Measurements from ENCODE around the gene SEL1L3. TPM values are rescaled to one million over a fixed set of nuclear protein-coding genes. Genes with fewer than 3 reads are reported as not detected.

Gene SEL1L3
- total RNA-seq, 1 donor from 2014 or later: 14.4 TPM

DNA sequence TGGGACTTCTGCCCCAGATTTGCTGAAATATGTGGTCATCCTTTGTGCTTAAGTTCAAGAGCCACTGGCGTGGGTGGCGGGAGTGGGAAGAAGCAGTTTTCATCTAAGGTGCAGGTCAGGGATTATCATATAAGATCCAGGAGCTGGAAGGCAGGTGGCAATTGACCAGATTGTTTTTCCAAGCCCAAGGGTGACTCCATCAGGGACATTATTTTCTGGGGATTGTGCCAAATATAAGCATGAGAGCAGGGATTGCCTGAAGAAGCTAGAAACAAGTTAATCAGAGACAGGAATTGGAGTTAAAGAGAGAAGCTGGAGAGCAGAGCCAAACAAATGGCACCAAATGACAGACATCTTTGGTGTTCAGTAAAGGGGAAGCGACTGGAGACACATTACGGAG, 19.4 kb upstream of the SEL1L3 start:
- Mint-ChIP-seq H3K4me1 (peaks cover 13% of the 10 kb centered on the region), H3K9me3 (peaks cover 3% of the 10 kb centered on the region), H3K27ac (no peak overlapping the region), H3K27me3 (ENCODE audit: low read depth) (no peaks in the 10 kb centered on the region), H3K4me3 (no peak overlapping the region), H3K36me3 (no peaks in the 10 kb centered on the region)
- no peak for TF ChIP-seq CTCF (IDR thresholded peaks at IDR 0.05; ENCODE audit: unreplicated experiment)
- no peak for DNase-seq (ENCODE audit: low spot score in 2 of 2, unreplicated experiment in 2 of 2)

DNA sequence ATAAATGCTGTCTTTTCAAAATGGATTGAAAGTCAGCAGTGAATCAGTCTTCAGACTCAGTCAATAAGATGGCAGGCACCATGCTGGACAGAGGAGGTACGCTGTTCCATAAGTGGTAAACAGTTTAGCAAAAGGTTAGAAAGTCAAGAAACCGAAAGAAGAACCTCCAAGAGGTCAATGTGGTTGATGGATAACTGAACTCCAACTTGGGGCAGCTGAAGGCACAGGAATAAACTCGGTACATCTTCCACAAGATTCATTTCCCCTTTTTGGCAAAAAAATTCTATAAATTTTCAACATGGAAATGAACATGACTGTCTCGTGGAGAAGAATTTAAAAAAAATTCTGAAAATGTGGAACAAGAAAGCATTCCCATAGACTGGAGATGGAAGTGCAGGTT, 18.4 kb upstream of the SEL1L3 start:
- H3K27me3 Mint-ChIP-seq (ENCODE audit: low read depth): no peaks in the 10 kb centered on the region
- no peak overlapping the region for H3K27ac Mint-ChIP-seq
- TF ChIP-seq CTCF (IDR thresholded peaks at IDR 0.05; ENCODE audit: unreplicated experiment): no peak
- no peak overlapping the region for H3K4me3 Mint-ChIP-seq
- H3K9me3 Mint-ChIP-seq: peaks cover 3% of the 10 kb centered on the region
- H3K36me3 Mint-ChIP-seq: no peaks in the 10 kb centered on the region
- DNase-seq (ENCODE audit: low spot score in 2 of 2, unreplicated experiment in 2 of 2): no peak
- peaks cover 13% of the 10 kb centered on the region for H3K4me1 Mint-ChIP-seq

DNA sequence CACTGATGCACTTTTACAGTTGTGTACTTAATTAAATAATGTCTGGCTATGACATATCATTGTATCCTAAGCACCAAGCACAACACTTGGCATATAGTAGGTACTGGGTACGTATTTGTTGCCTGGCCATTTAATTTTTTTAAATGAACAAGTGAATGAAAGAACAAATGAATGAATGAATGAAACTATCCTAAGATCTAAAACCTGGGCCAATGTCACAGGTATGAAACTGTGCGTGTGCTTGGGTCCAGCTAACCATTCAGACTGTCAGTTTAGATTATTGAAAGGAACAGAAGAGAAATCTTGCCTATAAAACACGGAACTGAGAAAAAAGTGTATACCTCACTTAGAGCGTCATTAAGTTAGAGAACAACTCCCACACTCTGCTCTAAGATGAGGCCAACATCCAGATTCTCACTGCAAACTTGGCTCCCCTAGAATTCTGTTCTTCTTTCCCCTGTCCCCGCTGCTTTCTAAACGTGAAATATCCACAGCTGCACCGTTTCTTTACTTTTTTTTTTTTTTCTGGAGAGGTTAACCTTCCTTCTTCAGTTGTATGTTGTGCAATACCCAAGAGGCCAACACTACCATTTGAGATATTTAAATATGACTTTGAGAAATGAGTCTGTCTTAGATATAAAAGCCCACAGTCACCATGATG, 17.3 kb upstream of the SEL1L3 start:
- TF ChIP-seq CTCF (IDR thresholded peaks at IDR 0.05; ENCODE audit: unreplicated experiment): no peak
- Mint-ChIP-seq H3K27ac (peak overlapping the region; percentile 48), H3K4me1 (peaks cover 13% of the 10 kb centered on the region), H3K9me3 (peaks cover 3% of the 10 kb centered on the region), H3K4me3 (no peak overlapping the region), H3K27me3 (ENCODE audit: low read depth) (no peaks in the 10 kb centered on the region), H3K36me3 (no peaks in the 10 kb centered on the region)
- no peak for DNase-seq (ENCODE audit: low spot score in 2 of 2, unreplicated experiment in 2 of 2)

- no peak for DNase-seq (ENCODE audit: low spot score in 2 of 2, unreplicated experiment in 2 of 2)
- Mint-ChIP-seq H3K27ac (no peak overlapping the region), H3K4me1 (peaks cover 13% of the 10 kb centered on the region), H3K4me3 (no peak overlapping the region), H3K27me3 (ENCODE audit: low read depth) (no peaks in the 10 kb centered on the region), H3K9me3 (peaks cover 3% of the 10 kb centered on the region), H3K36me3 (no peaks in the 10 kb centered on the region)
- TF ChIP-seq CTCF (IDR thresholded peaks at IDR 0.05; ENCODE audit: unreplicated experiment): no peak
Observed at GRCh38 chr4:25879587-25879986, 16.8 kb upstream of the SEL1L3 start.

- Mint-ChIP-seq H3K36me3 (no peaks in the 10 kb centered on the region), H3K4me3 (no peak overlapping the region), H3K27me3 (ENCODE audit: low read depth) (no peaks in the 10 kb centered on the region), H3K9me3 (peaks cover 3% of the 10 kb centered on the region), H3K27ac (no peak overlapping the region), H3K4me1 (peaks cover 13% of the 10 kb centered on the region)
- DNase-seq (ENCODE audit: low spot score in 2 of 2, unreplicated experiment in 2 of 2): no peak
- no peak for TF ChIP-seq CTCF (IDR thresholded peaks at IDR 0.05; ENCODE audit: unreplicated experiment)
Observed at GRCh38 chr4:25879091-25879584, 16.4 kb upstream of the SEL1L3 start.

Measured in mesothelial cell of epicardium (in vitro differentiated cells).